SK-N-SH (cell line): ENCODE results near the gene DOCK8. TPM values are rescaled to one million over a fixed set of nuclear protein-coding genes. Genes with fewer than 3 reads are reported as not detected.

Experiments
- CTCF ChIA-PET: fragments of 300-600, 350-600 bp; formaldehyde crosslinking; extraction: SDS; loops from one replicate; lab custom pipeline; 2021; lab: Yijun Ruan, JAX
- POLR2A ChIA-PET: fragments of 350-600 bp; sonication (Branson Sonifier 250); formaldehyde crosslinking; extraction: SDS; loops from one replicate; lab custom pipeline; 2020; ENCODE audit warnings: antibody characterized with exemption, inconsistent platforms; lab: Yijun Ruan, JAX
- DNase-seq: peaks from one replicate; pipeline ENCODE4 v3.0.0; 2012
- H2AFZ ChIP-seq: fragments of 200-600 bp; sonication (generic); 2 replicates; pipeline ENCODE4 v1.8.1; 2016; ENCODE audit warnings: antibody characterized with exemption, mild to moderate bottlenecking, low read depth
- H3F3A ChIP-seq: fragments of 200-600 bp; sonication (generic); replicated peaks from 2 replicates; pipeline ENCODE3; 2016; ENCODE audit warnings: antibody characterized with exemption, mild to moderate bottlenecking; ENCODE audit not compliant: insufficient read depth
- H3K27ac ChIP-seq, 2 experiments: fragments of 200-500 bp in 1 of 2; fragments of 200-600 bp in 1 of 2; sonication (Bioruptor generic) in 1 of 2; sonication (generic), shearing (Covaris generic) in 1 of 2; 2 replicates each; pipeline versions ENCODE4 v1.5.1 to v1.6.1; 2014 to 2016; ENCODE audit warnings: low read depth in 2 of 2, inconsistent platforms in 1 of 2, low read length in 1 of 2, mild to moderate bottlenecking in 1 of 2, mixed read lengths in 1 of 2
- H3K27me3 ChIP-seq: fragments of 200-600 bp; sonication (generic), shearing (Covaris generic); 2 replicates; pipeline ENCODE4 v1.6.1; 2016; ENCODE audit warnings: mixed run types; ENCODE audit not compliant: insufficient read depth
- H3K36me3 ChIP-seq, 2 experiments: fragments of 200-500 bp in 1 of 2; fragments of 200-600 bp in 1 of 2; sonication (Bioruptor generic) in 1 of 2; sonication (generic) in 1 of 2; replicated peaks in 1 of 2; 2 replicates each; pipeline versions ENCODE3 to v1.5.1; 2014 to 2016; ENCODE audit warnings: low read length in 1 of 2, mild to moderate bottlenecking in 1 of 2; ENCODE audit not compliant: insufficient read depth in 2 of 2, control insufficient read depth in 1 of 2
- H3K4me1 ChIP-seq, 2 experiments: fragments of 200-500 bp in 1 of 2; fragments of 200-600 bp in 1 of 2; sonication (Bioruptor generic) in 1 of 2; sonication (generic), shearing (Covaris generic) in 1 of 2; 2 replicates each; pipeline versions ENCODE4 v1.5.1 to v1.6.1; 2014 to 2016; ENCODE audit warnings: low read depth in 1 of 2, low read length in 1 of 2, mixed run types in 1 of 2; ENCODE audit not compliant: insufficient read depth in 2 of 2, control insufficient read depth in 1 of 2
- H3K4me2 ChIP-seq: fragments of 200-600 bp; sonication (generic), shearing (Covaris generic); 2 replicates; pipeline ENCODE4 v1.6.1; 2017; ENCODE audit warnings: mixed run types
- H3K4me3 ChIP-seq, 2 experiments: fragments of 200-500 bp in 1 of 2; fragments of 200-600 bp in 1 of 2; sonication (Bioruptor generic) in 1 of 2; sonication (generic), shearing (Covaris generic) in 1 of 2; 2 replicates each; pipeline versions ENCODE4 v1.5.1 to v1.8.1; 2014 to 2016; ENCODE audit warnings: low read depth in 2 of 2, inconsistent platforms in 1 of 2, low read length in 1 of 2, mild to moderate bottlenecking in 1 of 2, mixed read lengths in 1 of 2, moderate library complexity in 1 of 2
- H3K79me2 ChIP-seq: fragments of 200-600 bp; sonication (generic); 2 replicates; pipeline ENCODE4 v1.8.1; 2017; ENCODE audit warnings: mild to moderate bottlenecking; ENCODE audit not compliant: insufficient read depth
- H3K9ac ChIP-seq: fragments of 200-600 bp; sonication (generic); 2 replicates; pipeline ENCODE4 v1.6.1; 2017; ENCODE audit warnings: mixed run types
- H3K9me2 ChIP-seq: fragments of 200-600 bp; sonication (generic); 2 replicates; pipeline ENCODE4 v1.6.1; 2017; ENCODE audit warnings: mixed run types
- H3K9me3 ChIP-seq: fragments of 200-600 bp; sonication (generic); 2 replicates; pipeline ENCODE4 v1.6.1; 2017; ENCODE audit warnings: mixed run types, mild to moderate bottlenecking, moderate library complexity
- H4K20me1 ChIP-seq: fragments of 200-600 bp; sonication (generic); 2 replicates; pipeline ENCODE4 v1.6.1; 2017; ENCODE audit warnings: mild to moderate bottlenecking, mixed run types; ENCODE audit not compliant: insufficient read depth
- CHD2 ChIP-seq: fragments of 150-350 bp; IDR thresholded peaks from 2 replicates; pipeline ENCODE4 v1.6.1; 2018; ENCODE audit warnings: low read length; ENCODE audit not compliant: partially characterized antibody
- FOSL2 ChIP-seq: IDR thresholded peaks from 2 replicates; pipeline ENCODE4 v1.4.0; 2012; ENCODE audit warnings: low read depth, mild to moderate bottlenecking, moderate library complexity, borderline replicate concordance
- GABPA ChIP-seq: IDR thresholded peaks from 2 replicates; pipeline ENCODE4 v1.4.0; 2012; ENCODE audit warnings: low read depth, mild to moderate bottlenecking
- MXI1 ChIP-seq: IDR thresholded peaks from 2 replicates; pipeline ENCODE4 v1.6.1; 2012; ENCODE audit warnings: mild to moderate bottlenecking, low read depth, low read length, improper control_type of control experiment
- NFIC ChIP-seq: IDR thresholded peaks from 2 replicates; pipeline ENCODE4 v1.4.0; 2012; ENCODE audit warnings: borderline replicate concordance
- NRF1 ChIP-seq: IDR thresholded peaks from 2 replicates; pipeline ENCODE4 v1.6.1; 2012; ENCODE audit warnings: low read depth, mild to moderate bottlenecking, low read length
- RXRA ChIP-seq: IDR thresholded peaks from 2 replicates; pipeline ENCODE4 v1.4.0; 2012; ENCODE audit warnings: low read depth, mild to moderate bottlenecking, borderline replicate concordance
- SMC3 ChIP-seq: IDR thresholded peaks from 2 replicates; pipeline ENCODE4 v1.6.1; 2012; ENCODE audit warnings: low read depth, low read length, improper control_type of control experiment
- TCF12 ChIP-seq: IDR thresholded peaks from 2 replicates; pipeline ENCODE4 v1.4.0; 2012
- YY1 ChIP-seq: IDR thresholded peaks from 2 replicates; pipeline ENCODE4 v1.4.0; 2012; ENCODE audit warnings: low read depth, mild to moderate bottlenecking
- WGBS: methylation state at CpG from one replicate; pipeline ENCODE4 v1.1.6; 2017; ENCODE audit warnings: low lambda C conversion rate; 5-methylcytosine and 5-hydroxymethylcytosine counted together
- polyA plus RNA-seq, 3 experiments: library from polyadenylated mRNA; depleted of rRNA; stranded (reverse); fragments of >200 nt; gene quantifications; 2 replicates each; pipeline ENCODE4 v1.2.3, GENCODE V29; 2012
- TF ChIP-seq, protein P1 (sequence below): IDR thresholded peaks from 2 replicates; pipeline ENCODE4 v1.4.0; 2012; ENCODE audit warnings: low read depth
- TF ChIP-seq, protein P2 (sequence below): IDR thresholded peaks from 2 replicates; pipeline ENCODE4 v1.4.0; 2012; ENCODE audit warnings: low read depth, borderline replicate concordance
- TF ChIP-seq, protein P3 (sequence below): IDR thresholded peaks from 2 replicates; pipeline ENCODE4 v1.4.0; 2012; ENCODE audit warnings: low read depth, borderline replicate concordance

DOCK8 gene
- polyA plus RNA-seq, 1 of the 3 experiments (the other 2 are of a cell fraction): not detected

GRCh38 chr9:331197-331596 lies 116.5 kb downstream of the DOCK8 start:
- Histone ChIP-seq H3K4me2 (no peak overlapping the region), H3K4me3 (no peak overlapping the region), H3F3A (no peaks in the 10 kb centered on the region), H2AFZ (no peak overlapping the region), H3K27ac (no peak overlapping the region), H3K27me3 (peaks cover 4% of the 10 kb centered on the region; the same call in 1 of the 2 replicates), H3K9me2 (no peaks in the 10 kb centered on the region), H3K9ac (no peak overlapping the region), H3K9me3 (no peaks in the 10 kb centered on the region), H3K4me1 (no peaks in the 10 kb centered on the region), H3K36me3 (no peaks in the 10 kb centered on the region), H3K79me2 (no peaks in the 10 kb centered on the region), H4K20me1 (no peaks in the 10 kb centered on the region)
- ChIA-PET POLR2A (no interaction called here), CTCF (no interaction called here)
- WGBS: 5% methylated on average over 3 of the region's 3 CpGs
- DNase-seq: no peak
- TF ChIP-seq, protein P1, sequence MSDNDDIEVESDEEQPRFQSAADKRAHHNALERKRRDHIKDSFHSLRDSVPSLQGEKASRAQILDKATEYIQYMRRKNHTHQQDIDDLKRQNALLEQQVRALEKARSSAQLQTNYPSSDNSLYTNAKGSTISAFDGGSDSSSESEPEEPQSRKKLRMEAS: no peak
- TF ChIP-seq GABPA (no peak), YY1 (no peak), NRF1 (no peak), SMC3 (no peak), MXI1 (no peak), CHD2 (no peak)
- TF ChIP-seq, protein P2, sequence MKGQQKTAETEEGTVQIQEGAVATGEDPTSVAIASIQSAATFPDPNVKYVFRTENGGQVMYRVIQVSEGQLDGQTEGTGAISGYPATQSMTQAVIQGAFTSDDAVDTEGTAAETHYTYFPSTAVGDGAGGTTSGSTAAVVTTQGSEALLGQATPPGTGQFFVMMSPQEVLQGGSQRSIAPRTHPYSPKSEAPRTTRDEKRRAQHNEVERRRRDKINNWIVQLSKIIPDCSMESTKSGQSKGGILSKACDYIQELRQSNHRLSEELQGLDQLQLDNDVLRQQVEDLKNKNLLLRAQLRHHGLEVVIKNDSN: no peak
- TF ChIP-seq, protein P3, sequence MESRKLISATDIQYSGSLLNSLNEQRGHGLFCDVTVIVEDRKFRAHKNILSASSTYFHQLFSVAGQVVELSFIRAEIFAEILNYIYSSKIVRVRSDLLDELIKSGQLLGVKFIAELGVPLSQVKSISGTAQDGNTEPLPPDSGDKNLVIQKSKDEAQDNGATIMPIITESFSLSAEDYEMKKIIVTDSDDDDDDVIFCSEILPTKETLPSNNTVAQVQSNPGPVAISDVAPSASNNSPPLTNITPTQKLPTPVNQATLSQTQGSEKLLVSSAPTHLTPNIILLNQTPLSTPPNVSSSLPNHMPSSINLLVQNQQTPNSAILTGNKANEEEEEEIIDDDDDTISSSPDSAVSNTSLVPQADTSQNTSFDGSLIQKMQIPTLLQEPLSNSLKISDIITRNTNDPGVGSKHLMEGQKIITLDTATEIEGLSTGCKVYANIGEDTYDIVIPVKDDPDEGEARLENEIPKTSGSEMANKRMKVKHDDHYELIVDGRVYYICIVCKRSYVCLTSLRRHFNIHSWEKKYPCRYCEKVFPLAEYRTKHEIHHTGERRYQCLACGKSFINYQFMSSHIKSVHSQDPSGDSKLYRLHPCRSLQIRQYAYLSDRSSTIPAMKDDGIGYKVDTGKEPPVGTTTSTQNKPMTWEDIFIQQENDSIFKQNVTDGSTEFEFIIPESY: no peak

DNA sequence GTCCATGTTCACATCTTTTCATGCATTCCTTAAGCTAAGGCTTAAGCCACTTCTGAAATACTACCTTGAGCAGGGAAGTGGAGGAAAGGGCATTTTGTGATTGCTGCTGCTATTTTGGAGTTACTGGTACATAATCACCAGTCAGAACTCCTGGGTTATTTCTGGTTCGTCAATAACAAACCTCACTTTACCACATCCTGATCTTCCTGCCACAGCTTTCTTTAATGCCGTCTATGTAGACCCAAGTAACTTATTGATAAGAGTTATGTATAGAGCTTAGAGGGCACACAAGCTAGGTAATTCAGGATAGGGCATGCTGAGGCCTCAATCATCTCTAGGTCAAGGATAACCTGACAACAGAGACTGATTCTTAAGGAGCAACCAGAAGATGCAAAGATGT lies 120.7 kb downstream of the DOCK8 start:
- H3K27ac ChIP-seq: no peak overlapping the region
- no peaks in the 10 kb centered on the region for H3K9me2 ChIP-seq
- no peaks in the 10 kb centered on the region for H3K79me2 ChIP-seq
- DNase-seq: no peak
- ChIA-PET POLR2A (no interaction called here), CTCF (interaction anchor here (2.8 kb wide), 1 partner anchor 12 kb away, joined by 9 read pairs; no protein-coding TSS in a partner anchor)
- 14% methylated on average over 2 of the region's 2 CpGs for WGBS
- peaks cover 4% of the 10 kb centered on the region; the same call in 1 of the 2 replicates for H3K27me3 ChIP-seq
- H3K4me1 ChIP-seq: no peaks in the 10 kb centered on the region
- no peaks in the 10 kb centered on the region for H4K20me1 ChIP-seq
- no peaks in the 10 kb centered on the region for H3K36me3 ChIP-seq
- no peaks in the 10 kb centered on the region for H3K9me3 ChIP-seq
- no peak overlapping the region for H3K9ac ChIP-seq
- no peak overlapping the region for H2AFZ ChIP-seq
- H3K4me3 ChIP-seq: no peak overlapping the region
- H3K4me2 ChIP-seq: no peak overlapping the region
- no peak for TF ChIP-seq RXRA
- no peak for TF ChIP-seq TCF12
- no peak for TF ChIP-seq CHD2
- TF ChIP-seq, protein P2: no peak
- no peak for TF ChIP-seq NFIC
- TF ChIP-seq, protein P1: no peak
- TF ChIP-seq MXI1: no peak
- TF ChIP-seq FOSL2: no peak
- H3F3A ChIP-seq: no peaks in the 10 kb centered on the region
